Heart right ventricle (tissue), 16 donors: ENCODE results near the gene CSRP2. TPM values are rescaled to one million over a fixed set of nuclear protein-coding genes. Genes with fewer than 3 reads are reported as not detected.

Experiments
- ATAC-seq, 8 donors: fragments of 200-7000 bp; cut with Tn5 transposase; one replicate each; pipeline ENCODE4 v1.9.1; 2020; ENCODE audit warnings: mild to moderate bottlenecking in 8 of 8, moderate library complexity in 8 of 8, moderate number of reproducible peaks in 1 of 8
- DNase-seq, 2 donors: peaks; one replicate each; pipeline ENCODE4 v3.0.0-alpha.2; 2020
- H3K27ac ChIP-seq, 10 donors: fragments of 200-600 bp; sonication (generic) in 2 of 10; one replicate each; pipeline versions ENCODE4 v1.5.0 to v1.8.0; 2020 to 2022; ENCODE audit warnings: mild to moderate bottlenecking in 3 of 10
- H3K27me3 ChIP-seq, 7 donors: fragments of 200-600 bp; one replicate each; pipeline ENCODE4 v1.8.0; 2021 to 2022; ENCODE audit warnings: mild to moderate bottlenecking in 2 of 7
- H3K36me3 ChIP-seq, 9 donors: fragments of 200-600 bp; sonication (generic) in 1 of 9; one replicate each; pipeline versions ENCODE4 v1.5.0 to v1.8.0; 2020 to 2022; ENCODE audit warnings: mild to moderate bottlenecking in 2 of 9
- H3K4me1 ChIP-seq, 9 donors: fragments of 200-600 bp; sonication (generic) in 1 of 9; one replicate each; pipeline versions ENCODE4 v1.5.0 to v1.8.0; 2020 to 2022; ENCODE audit warnings: mild to moderate bottlenecking in 4 of 9
- H3K4me3 ChIP-seq, 10 donors: fragments of 200-600 bp; sonication (generic) in 2 of 10; one replicate each; pipeline versions ENCODE4 v1.5.0 to v1.8.0; 2020 to 2022; ENCODE audit warnings: mild to moderate bottlenecking in 7 of 10, moderate library complexity in 2 of 10
- H3K9me3 ChIP-seq, 11 donors: fragments of 200-600 bp in 10 of 11; sonication (generic) in 2 of 11; one replicate each; pipeline versions ENCODE4 v1.5.0 to v1.8.0; 2013 to 2022; ENCODE audit warnings: mild to moderate bottlenecking in 2 of 11, control low read depth in 1 of 11, moderate library complexity in 1 of 11
- WGBS, 2 donors: extraction: QIAGEN DNeasy Blood & Tissue Kit; methylation state at CpG; one replicate each; pipeline ENCODE4 v1.1.7; 2013; ENCODE audit warnings: inconsistent platforms in 1 of 2; 5-methylcytosine and 5-hydroxymethylcytosine counted together
- intact Hi-C, 10 donors: fragments of 100-400 bp; cut with DNase I; formaldehyde crosslinking; loops; one replicate each; pipeline versions ENCODE4 v1.11.1 to v1.14.2; 2022
- polyA plus RNA-seq, 2 donors: library from polyadenylated mRNA; stranded (reverse); fragments of 200-250 nt; gene quantifications; one replicate each; pipeline ENCODE4 v1.2.3, GENCODE V29; 2013
- total RNA-seq, 10 donors: library from RNA; stranded (reverse); fragmentation: NEBNext Ultra II Directional in 3 of 10; extraction: Animal tissue kit (Norgen Biotek cat#: 25700) in 3 of 10; gene quantifications; one replicate each; pipeline versions ENCODE4 v1.2.1 to v1.2.4, GENCODE V29; 2021 to 2023
- TF ChIP-seq, protein P1 (sequence below), 9 donors: fragments of 200-600 bp; sonication (generic) in 2 of 9; IDR thresholded peaks; one replicate each; pipeline versions ENCODE4 v1.5.0 to v1.8.0; 2021 to 2022; ENCODE audit warnings: antibody characterized with exemption in 9 of 9, mild to moderate bottlenecking in 5 of 9, moderate library complexity in 1 of 9
- donor health status: Arrhythmogenic right ventricular cardiomyopathy.
- donor health status: ischemic (EF 13 %, LVEDD 7.1; RV severe dilation, severe dysfunction).
- donor health status: healthy with polysubstance abuse.
- donor health status: DM: no; HTN: yes; CAD: no.
- donor health status: DM: no; HTN: no; CAD: no.
- donor health status: ischemic (EF 25% LVEDD 6.9; RV normal size, moderate dysfunction).
- donor health status: ischemic (EF 25% LVEDD 5.7; RV mildly dilated, moderate dysfunction).
- donor health status: healthy.
- donor health status: DM: yes; HTN: yes; CAD: no.
- donor health status: Ischemic cardiomyopathy.
- donor health status: ischemic (EF 35%, LVEDD 5.7; RV mildly dilated, moderate dysfunction).
- donor health status: nonischemic (EF 11% LVEDD 7.7; RV severe dilation, severe dysfunction).
- donor health status: DM: yes; HTN: yes; CAD: no.
- donor health status: PGD.
- donor health status: ischemic (EF 29% LVEDD 5.4; RV normal size, mild dysfunction).
- donor health status: nonischemic (EF 23%, LVEDD 6.1; RV moderate dilation, normal function).

CSRP2 gene
- total and polyA plus RNA-seq, 12 donors = 9.7 to 46.3 (median 21.8) TPM

DNA sequence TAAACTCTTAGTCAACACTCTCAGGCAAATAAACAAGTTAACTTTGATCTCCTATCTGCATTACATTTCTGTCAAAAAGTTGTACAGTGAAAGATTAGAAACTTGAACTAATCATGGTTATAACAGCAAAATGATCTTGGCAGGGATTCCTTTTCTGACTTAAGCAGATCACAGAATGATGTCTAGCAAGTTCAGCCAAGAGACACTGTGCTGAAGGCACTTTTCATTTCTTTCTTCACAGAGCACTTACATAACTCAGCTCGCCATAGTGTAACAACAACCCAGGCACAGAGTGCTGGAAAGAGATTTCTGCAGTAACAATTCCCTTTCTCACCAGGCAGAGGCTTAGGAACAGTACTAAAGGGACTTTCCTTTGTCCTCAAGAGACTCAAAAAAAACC, 19.6 kb upstream of the CSRP2 start:
- Histone ChIP-seq H3K9me3 (peaks cover 0 to 20% (median 7%) of the 10 kb centered on the region in 11 donors), H3K27ac (no peak overlapping the region), H3K27me3 (no peaks in the 10 kb centered on the region), H3K36me3 (no peaks in the 10 kb centered on the region), H3K4me3 (no peak overlapping the region), H3K4me1 (peaks cover 0 to 15% (median 0%) of the 10 kb centered on the region in 9 donors)
- intact Hi-C loops = no loop called here
- no peak for DNase-seq
- ATAC-seq = peak in 4 of 8 donors; percentile 37 to 46 (median 40)
- 50 to 55% methylated on average over 1 of the region's 1 CpG for WGBS, 2 donors
- TF ChIP-seq, protein P1, sequence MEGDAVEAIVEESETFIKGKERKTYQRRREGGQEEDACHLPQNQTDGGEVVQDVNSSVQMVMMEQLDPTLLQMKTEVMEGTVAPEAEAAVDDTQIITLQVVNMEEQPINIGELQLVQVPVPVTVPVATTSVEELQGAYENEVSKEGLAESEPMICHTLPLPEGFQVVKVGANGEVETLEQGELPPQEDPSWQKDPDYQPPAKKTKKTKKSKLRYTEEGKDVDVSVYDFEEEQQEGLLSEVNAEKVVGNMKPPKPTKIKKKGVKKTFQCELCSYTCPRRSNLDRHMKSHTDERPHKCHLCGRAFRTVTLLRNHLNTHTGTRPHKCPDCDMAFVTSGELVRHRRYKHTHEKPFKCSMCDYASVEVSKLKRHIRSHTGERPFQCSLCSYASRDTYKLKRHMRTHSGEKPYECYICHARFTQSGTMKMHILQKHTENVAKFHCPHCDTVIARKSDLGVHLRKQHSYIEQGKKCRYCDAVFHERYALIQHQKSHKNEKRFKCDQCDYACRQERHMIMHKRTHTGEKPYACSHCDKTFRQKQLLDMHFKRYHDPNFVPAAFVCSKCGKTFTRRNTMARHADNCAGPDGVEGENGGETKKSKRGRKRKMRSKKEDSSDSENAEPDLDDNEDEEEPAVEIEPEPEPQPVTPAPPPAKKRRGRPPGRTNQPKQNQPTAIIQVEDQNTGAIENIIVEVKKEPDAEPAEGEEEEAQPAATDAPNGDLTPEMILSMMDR (IDR thresholded peaks at IDR 0.05) = no peak

- TF ChIP-seq, protein P1 (IDR thresholded peaks at IDR 0.05) = no peak
- ATAC-seq = no peak
- Histone ChIP-seq H3K27me3 (no peaks in the 10 kb centered on the region), H3K4me3 (no peak overlapping the region), H3K9me3 (peaks cover 0 to 23% (median 7%) of the 10 kb centered on the region in 11 donors), H3K27ac (no peak overlapping the region), H3K36me3 (no peaks in the 10 kb centered on the region), H3K4me1 (peaks cover 0 to 8% (median 0%) of the 10 kb centered on the region in 9 donors)
- WGBS, 2 donors = 95 to 100% methylated on average over 1 of the region's 1 CpG
- intact Hi-C loops = no loop called here
- no peak for DNase-seq
Measured at GRCh38 chr12:76896274-76896673, 17.5 kb upstream of the CSRP2 start.

DNA sequence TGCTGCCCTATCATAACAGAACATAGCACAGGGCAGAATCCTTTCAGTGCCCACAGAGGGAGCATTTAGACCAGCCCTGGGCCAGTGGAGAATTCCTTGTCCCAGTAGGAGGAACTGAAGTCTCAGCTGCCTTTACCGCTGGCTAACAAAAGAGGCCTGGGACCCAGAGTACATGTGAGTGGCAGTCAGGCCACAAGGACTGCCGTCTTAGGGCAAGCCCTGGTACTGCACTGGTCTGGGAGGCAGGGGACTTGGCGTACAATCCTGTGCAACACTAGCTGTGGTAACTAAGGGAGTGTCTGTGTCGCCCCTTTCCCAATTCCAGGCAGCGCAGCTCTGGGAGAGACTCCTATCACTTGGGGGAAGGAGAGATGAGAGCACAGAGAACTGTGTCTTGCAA, 17.0 kb upstream of the CSRP2 start:
- H3K27me3 ChIP-seq = no peaks in the 10 kb centered on the region
- H3K27ac ChIP-seq = no peak overlapping the region
- H3K9me3 ChIP-seq = peaks cover 0 to 23% (median 7%) of the 10 kb centered on the region in 11 donors
- no peak for ATAC-seq
- intact Hi-C loops = no loop called here
- H3K4me1 ChIP-seq = peaks cover 0 to 8% (median 0%) of the 10 kb centered on the region in 9 donors
- no peak overlapping the region for H3K4me3 ChIP-seq
- WGBS, 2 donors = 95 to 96% methylated on average over 5 of the region's 5 CpGs
- TF ChIP-seq, protein P1 (IDR thresholded peaks at IDR 0.05) = no peak
- H3K36me3 ChIP-seq = no peaks in the 10 kb centered on the region
- no peak for DNase-seq

- 88 to 93% methylated on average over 3 of the region's 3 CpGs for WGBS, 2 donors
- no peaks in the 10 kb centered on the region for H3K36me3 ChIP-seq
- H3K27me3 ChIP-seq = no peaks in the 10 kb centered on the region
- H3K27ac ChIP-seq = no peak overlapping the region
- ATAC-seq (no peak), DNase-seq (no peak)
- peaks cover 0 to 20% (median 7%) of the 10 kb centered on the region in 11 donors for H3K9me3 ChIP-seq
- H3K4me3 ChIP-seq = no peak overlapping the region
- TF ChIP-seq, protein P1 (IDR thresholded peaks at IDR 0.05) = no peak
- intact Hi-C loops = no loop called here
- H3K4me1 ChIP-seq = no peaks in the 10 kb centered on the region
Measured at GRCh38 chr12:76891609-76892008, 12.8 kb upstream of the CSRP2 start.
